Mucosa of stomach (tissue), 1 donor: Measurements from ENCODE around the gene GSTO1.

Experiments used
- H3K27me3 ChIP-seq: one replicate; pipeline ENCODE4 v1.7.0; 2013; ENCODE audit warnings: mild to moderate bottlenecking, low read length; ENCODE audit not compliant: control insufficient read depth, insufficient read depth
- H3K36me3 ChIP-seq: one replicate; pipeline ENCODE4 v1.7.0; 2013; ENCODE audit warnings: low read length; ENCODE audit not compliant: control insufficient read depth, insufficient read depth
- H3K4me1 ChIP-seq: one replicate; pipeline ENCODE4 v1.7.0; 2013; ENCODE audit warnings: mild to moderate bottlenecking, low read length; ENCODE audit not compliant: control insufficient read depth, insufficient read depth
- H3K4me3 ChIP-seq: one replicate; pipeline ENCODE4 v1.7.0; 2013; ENCODE audit warnings: low read length
- H3K9ac ChIP-seq: one replicate; pipeline ENCODE4 v1.7.0; 2013; ENCODE audit warnings: mild to moderate bottlenecking, low read length, moderate library complexity
- H3K9me3 ChIP-seq: one replicate; pipeline ENCODE4 v1.7.0; 2013; ENCODE audit warnings: mild to moderate bottlenecking, low read length, moderate library complexity; ENCODE audit not compliant: control insufficient read depth
- donor health status: Pancreatic carcinoma.

The GSTO1 gene

GRCh38 chr10:104254493-104255310, at the start of gene GSTO1:
TSS of gene GSTO1 (plus strand) at chr10:104254892. CDS start at chr10:104254929, 37 bp downstream.
- H3K9ac ChIP-seq = peak within 1 kb of the TSS; percentile 94
- no peaks in the 10 kb centered on the region for H3K27me3 ChIP-seq
- H3K9me3 ChIP-seq = no peaks in the 10 kb centered on the region
- H3K4me3 ChIP-seq = peak within 1 kb of the TSS; percentile 92
- peaks cover 8% of the 10 kb centered on the region for H3K36me3 ChIP-seq
- peaks cover 25% of the 10 kb centered on the region for H3K4me1 ChIP-seq

GRCh38 chr10:104208730-104209129, 46.0 kb upstream of the GSTO1 start:
- Histone ChIP-seq H3K9ac (no peak overlapping the region), H3K4me3 (no peak overlapping the region), H3K27me3 (no peaks in the 10 kb centered on the region), H3K9me3 (no peaks in the 10 kb centered on the region), H3K36me3 (no peaks in the 10 kb centered on the region), H3K4me1 (no peaks in the 10 kb centered on the region)

GRCh38 chr10:104209575-104210198, 45.0 kb upstream of the GSTO1 start:
- no peaks in the 10 kb centered on the region for H3K9me3 ChIP-seq
- no peak overlapping the region for H3K9ac ChIP-seq
- no peaks in the 10 kb centered on the region for H3K36me3 ChIP-seq
- no peaks in the 10 kb centered on the region for H3K27me3 ChIP-seq
- H3K4me1 ChIP-seq = no peaks in the 10 kb centered on the region
- no peak overlapping the region for H3K4me3 ChIP-seq

- no peaks in the 10 kb centered on the region for H3K36me3 ChIP-seq
- H3K4me3 ChIP-seq = no peak overlapping the region
- H3K9me3 ChIP-seq = no peaks in the 10 kb centered on the region
- no peaks in the 10 kb centered on the region for H3K27me3 ChIP-seq
- no peak overlapping the region for H3K9ac ChIP-seq
- H3K4me1 ChIP-seq = no peaks in the 10 kb centered on the region
Observed at GRCh38 chr10:104216631-104217030, 38.1 kb upstream of the GSTO1 start.

GRCh38 chr10:104218751-104219150, 35.9 kb upstream of the GSTO1 start:
- Histone ChIP-seq H3K9me3 (no peaks in the 10 kb centered on the region), H3K36me3 (no peaks in the 10 kb centered on the region), H3K4me1 (no peaks in the 10 kb centered on the region), H3K9ac (no peak overlapping the region), H3K27me3 (no peaks in the 10 kb centered on the region), H3K4me3 (no peak overlapping the region)

- H3K36me3 ChIP-seq = no peaks in the 10 kb centered on the region
- H3K9ac ChIP-seq = no peak overlapping the region
- no peaks in the 10 kb centered on the region for H3K4me1 ChIP-seq
- no peak overlapping the region for H3K4me3 ChIP-seq
- H3K27me3 ChIP-seq = no peaks in the 10 kb centered on the region
- H3K9me3 ChIP-seq = no peaks in the 10 kb centered on the region
Observed at GRCh38 chr10:104220522-104220921, 34.2 kb upstream of the GSTO1 start.

- Histone ChIP-seq H3K4me3 (no peak overlapping the region), H3K9me3 (no peaks in the 10 kb centered on the region), H3K36me3 (no peaks in the 10 kb centered on the region), H3K27me3 (no peaks in the 10 kb centered on the region), H3K9ac (no peak overlapping the region), H3K4me1 (no peaks in the 10 kb centered on the region)
Observed at GRCh38 chr10:104223304-104223703, 31.4 kb upstream of the GSTO1 start.

- no peak overlapping the region for H3K4me3 ChIP-seq
- H3K27me3 ChIP-seq = no peaks in the 10 kb centered on the region
- H3K4me1 ChIP-seq = no peaks in the 10 kb centered on the region
- no peaks in the 10 kb centered on the region for H3K36me3 ChIP-seq
- H3K9ac ChIP-seq = no peak overlapping the region
- H3K9me3 ChIP-seq = no peaks in the 10 kb centered on the region
Observed at GRCh38 chr10:104230490-104230889, 24.2 kb upstream of the GSTO1 start.

- no peaks in the 10 kb centered on the region for H3K4me1 ChIP-seq
- H3K9me3 ChIP-seq = no peaks in the 10 kb centered on the region
- no peaks in the 10 kb centered on the region for H3K27me3 ChIP-seq
- peak within 1 kb of the TSS; percentile 54 for H3K4me3 ChIP-seq
- H3K9ac ChIP-seq = peak within 1 kb of the TSS; percentile 82
- H3K36me3 ChIP-seq = no peaks in the 10 kb centered on the region
Observed at GRCh38 chr10:104231784-104232612, 22.7 kb upstream of the GSTO1 start, which contains the start of gene CFAP43. TSS of gene CFAP43 (minus strand) at chr10:104232364. CDS start at chr10:104232246, 118 bp downstream.

GRCh38 chr10:104232613-104233102, 22.0 kb upstream of the GSTO1 start:
- Histone ChIP-seq H3K9ac (peak overlapping the region; percentile 59), H3K27me3 (no peaks in the 10 kb centered on the region), H3K9me3 (no peaks in the 10 kb centered on the region), H3K36me3 (no peaks in the 10 kb centered on the region), H3K4me1 (no peaks in the 10 kb centered on the region), H3K4me3 (peak overlapping the region; percentile 54)

GRCh38 chr10:104233817-104234216, 20.9 kb upstream of the GSTO1 start:
- H3K27me3 ChIP-seq = no peaks in the 10 kb centered on the region
- no peak overlapping the region for H3K4me3 ChIP-seq
- no peaks in the 10 kb centered on the region for H3K4me1 ChIP-seq
- H3K9me3 ChIP-seq = no peaks in the 10 kb centered on the region
- no peak overlapping the region for H3K9ac ChIP-seq
- no peaks in the 10 kb centered on the region for H3K36me3 ChIP-seq
